Medulla oblongata (tissue), 1 donor: ENCODE results near the gene P2RY11.

Experiments used
- DNase-seq: peaks from one replicate; pipeline ENCODE4 v3.0.0-alpha.2; 2015; ENCODE audit errors: extremely low spot score

Gene P2RY11

GRCh38 chr19:10141479-10141878 is 30.0 kb downstream of the P2RY11 start:
- no peak for DNase-seq

GRCh38 chr19:10141973-10142372 is 30.5 kb downstream of the P2RY11 start:
- DNase-seq = no peak

GRCh38 chr19:10142701-10143375 is 31.3 kb downstream of the P2RY11 start:
- no peak for DNase-seq

- DNase-seq = no peak
These were observed 32.2 kb downstream of the P2RY11 start for GRCh38 chr19:10143681-10144080.

- no peak for DNase-seq
These were observed 32.9 kb downstream of the P2RY11 start for GRCh38 chr19:10144361-10144760.

GRCh38 chr19:10145031-10145430 is 33.5 kb downstream of the P2RY11 start:
- no peak for DNase-seq

- DNase-seq = no peak
These were observed 34.6 kb downstream of the P2RY11 start for GRCh38 chr19:10146142-10146541.

GRCh38 chr19:10149427-10149826 is 37.9 kb downstream of the P2RY11 start:
- no peak for DNase-seq

- DNase-seq = no peak
These were observed 40.0 kb downstream of the P2RY11 start for GRCh38 chr19:10151521-10151920.

GRCh38 chr19:10152100-10152499 is 40.6 kb downstream of the P2RY11 start:
- DNase-seq = no peak

GRCh38 chr19:10155839-10156238 is 44.3 kb downstream of the P2RY11 start:
- DNase-seq = no peak

GRCh38 chr19:10158071-10158470 is 46.6 kb downstream of the P2RY11 start:
- no peak for DNase-seq

- DNase-seq = no peak
These were observed 47.0 kb downstream of the P2RY11 start for GRCh38 chr19:10158485-10158884.

- no peak for DNase-seq
These were observed 48.1 kb downstream of the P2RY11 start for GRCh38 chr19:10159610-10160009.

GRCh38 chr19:10163536-10163935 is 52.0 kb downstream of the P2RY11 start:
- DNase-seq = no peak
